Progenitor cell of endocrine pancreas (in vitro differentiated cells): Measurements from ENCODE around the gene PHF21A. TPM values are rescaled to one million over a fixed set of nuclear protein-coding genes. Genes with fewer than 3 reads are reported as not detected.
A peak's percentile ranks its signal among the peaks of the same experiment; 100 is the strongest.

Source experiments
- DNase-seq: peaks from one replicate; pipeline ENCODE4 v3.0.0; 2021; ENCODE audit warnings: low spot score; ENCODE audit not compliant: unreplicated experiment
- H3K27ac Mint-ChIP-seq: 2 replicates; pipeline ENCODE4 v1.8.0; 2021; ENCODE audit warnings: mild to moderate bottlenecking, moderate library complexity, mixed read lengths
- H3K27me3 Mint-ChIP-seq: 2 replicates; pipeline ENCODE4 v1.8.0; 2021; ENCODE audit warnings: mixed read lengths
- H3K36me3 Mint-ChIP-seq: 2 replicates; pipeline ENCODE4 v1.8.0; 2022; ENCODE audit warnings: mixed read lengths; ENCODE audit not compliant: insufficient read depth
- H3K4me1 Mint-ChIP-seq: 2 replicates; pipeline ENCODE4 v1.8.0; 2021; ENCODE audit warnings: low read depth, mixed read lengths
- H3K4me3 Mint-ChIP-seq: 2 replicates; pipeline ENCODE4 v1.8.0; 2021; ENCODE audit warnings: low read depth, mild to moderate bottlenecking, moderate library complexity, mixed read lengths
- H3K9me3 Mint-ChIP-seq: 2 replicates; pipeline ENCODE4 v1.8.0; 2021; ENCODE audit warnings: low read depth, mixed read lengths
- total RNA-seq: library from RNA; stranded (reverse); gene quantifications from 2 replicates; pipeline ENCODE4 v1.2.1, GENCODE V29; 2021
- TF ChIP-seq, protein P1 (sequence below): fragments of 200-600 bp; sonication (generic); IDR thresholded peaks from one replicate; pipeline ENCODE4 v1.5.0; 2021; ENCODE audit warnings: antibody characterized with exemption, mild to moderate bottlenecking; ENCODE audit not compliant: unreplicated experiment

Gene PHF21A
- total RNA-seq, 1 donor from 2014 or later = 70.1 TPM

DNA sequence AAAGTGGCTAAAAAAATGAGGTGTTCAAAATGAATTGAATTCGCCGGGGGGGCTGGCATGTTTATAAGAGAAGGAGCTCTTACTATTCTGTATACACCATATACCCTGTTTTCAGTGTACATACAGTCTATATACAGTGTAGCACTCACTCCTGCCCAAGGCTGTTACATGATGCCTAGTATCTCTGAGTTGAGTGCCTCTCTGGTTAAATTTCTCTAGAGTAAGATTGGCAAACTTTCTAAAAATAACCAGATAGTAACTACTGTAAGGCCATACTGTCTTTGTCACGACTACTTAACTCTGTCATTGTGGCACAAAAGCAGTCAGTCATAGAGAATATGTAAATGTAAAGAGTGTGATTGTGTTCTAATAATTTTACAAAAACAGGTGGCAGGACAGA lies 58.1 kb downstream of the PHF21A start:
- Mint-ChIP-seq H3K4me1 (no peaks in the 10 kb centered on the region), H3K27ac (no peak overlapping the region), H3K27me3 (no peaks in the 10 kb centered on the region), H3K36me3 (peaks cover 15% of the 10 kb centered on the region), H3K9me3 (peaks cover 9% of the 10 kb centered on the region), H3K4me3 (no peak overlapping the region)
- no peak for DNase-seq
- TF ChIP-seq, protein P1, sequence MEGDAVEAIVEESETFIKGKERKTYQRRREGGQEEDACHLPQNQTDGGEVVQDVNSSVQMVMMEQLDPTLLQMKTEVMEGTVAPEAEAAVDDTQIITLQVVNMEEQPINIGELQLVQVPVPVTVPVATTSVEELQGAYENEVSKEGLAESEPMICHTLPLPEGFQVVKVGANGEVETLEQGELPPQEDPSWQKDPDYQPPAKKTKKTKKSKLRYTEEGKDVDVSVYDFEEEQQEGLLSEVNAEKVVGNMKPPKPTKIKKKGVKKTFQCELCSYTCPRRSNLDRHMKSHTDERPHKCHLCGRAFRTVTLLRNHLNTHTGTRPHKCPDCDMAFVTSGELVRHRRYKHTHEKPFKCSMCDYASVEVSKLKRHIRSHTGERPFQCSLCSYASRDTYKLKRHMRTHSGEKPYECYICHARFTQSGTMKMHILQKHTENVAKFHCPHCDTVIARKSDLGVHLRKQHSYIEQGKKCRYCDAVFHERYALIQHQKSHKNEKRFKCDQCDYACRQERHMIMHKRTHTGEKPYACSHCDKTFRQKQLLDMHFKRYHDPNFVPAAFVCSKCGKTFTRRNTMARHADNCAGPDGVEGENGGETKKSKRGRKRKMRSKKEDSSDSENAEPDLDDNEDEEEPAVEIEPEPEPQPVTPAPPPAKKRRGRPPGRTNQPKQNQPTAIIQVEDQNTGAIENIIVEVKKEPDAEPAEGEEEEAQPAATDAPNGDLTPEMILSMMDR = no peak

DNA sequence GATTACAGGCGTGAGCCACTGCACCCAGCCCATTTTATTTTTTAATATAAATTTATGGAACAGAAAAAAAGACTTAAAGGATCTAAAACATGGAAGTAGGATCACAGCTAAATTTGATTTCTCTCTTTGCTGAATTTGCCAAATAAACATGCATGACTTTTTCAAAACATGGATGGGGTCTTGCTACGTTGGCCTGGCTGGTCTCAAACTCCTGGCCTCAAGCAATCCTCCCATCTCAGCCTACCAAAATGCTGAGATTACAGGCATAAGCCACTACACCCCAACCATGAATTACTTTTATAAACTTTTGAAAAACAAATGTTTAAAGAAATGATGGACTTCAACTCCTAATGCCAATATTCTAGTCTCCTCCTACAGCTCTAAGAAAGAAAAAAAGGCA lies 61.2 kb downstream of the PHF21A start:
- DNase-seq = no peak
- Mint-ChIP-seq H3K4me3 (no peak overlapping the region), H3K27ac (no peak overlapping the region), H3K9me3 (peaks cover 9% of the 10 kb centered on the region), H3K36me3 (peaks cover 15% of the 10 kb centered on the region), H3K27me3 (no peaks in the 10 kb centered on the region), H3K4me1 (peaks cover 10% of the 10 kb centered on the region)
- TF ChIP-seq, protein P1 = no peak

DNA sequence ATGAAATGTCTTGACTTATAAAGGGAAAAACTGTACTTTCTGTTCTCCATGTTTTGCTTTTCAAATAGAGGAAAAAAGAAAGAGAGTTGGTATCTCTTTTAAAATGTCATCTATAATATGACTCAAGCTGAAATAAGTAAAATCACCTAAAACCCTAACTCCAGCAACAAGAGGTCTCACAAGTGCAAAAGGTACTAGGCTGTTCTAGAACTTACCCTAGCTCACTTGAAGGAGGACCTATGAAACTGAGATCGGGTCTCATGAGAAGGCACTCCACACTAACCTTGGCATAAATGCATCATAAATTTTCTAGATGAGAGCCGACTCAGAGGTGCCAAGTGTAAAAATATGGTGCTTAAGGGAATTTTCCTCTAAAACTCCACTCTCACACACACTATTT lies 63.8 kb downstream of the PHF21A start:
- H3K9me3 Mint-ChIP-seq = peaks cover 9% of the 10 kb centered on the region
- DNase-seq = no peak
- no peaks in the 10 kb centered on the region for H3K27me3 Mint-ChIP-seq
- H3K36me3 Mint-ChIP-seq = peaks cover 15% of the 10 kb centered on the region
- TF ChIP-seq, protein P1 = no peak
- no peak overlapping the region for H3K27ac Mint-ChIP-seq
- peaks cover 10% of the 10 kb centered on the region for H3K4me1 Mint-ChIP-seq
- no peak overlapping the region for H3K4me3 Mint-ChIP-seq

DNA sequence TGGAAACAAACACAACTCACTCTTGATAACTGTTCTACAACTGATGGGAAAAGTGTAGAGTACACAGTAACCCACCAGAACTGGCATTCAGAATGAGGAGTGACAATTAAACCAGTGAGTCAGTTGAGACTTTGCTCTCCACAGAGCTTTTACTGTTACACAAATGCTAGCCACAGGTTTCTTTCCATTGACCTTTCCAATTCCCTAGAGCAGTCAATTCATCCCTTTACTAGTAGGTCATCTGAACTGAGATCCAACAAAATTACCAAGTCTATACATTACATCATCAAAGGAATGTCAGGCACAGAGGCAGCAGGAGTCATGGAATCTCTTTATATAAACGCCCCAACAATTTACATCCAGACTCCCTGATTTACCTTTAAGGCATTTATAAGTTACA lies 65.9 kb downstream of the PHF21A start:
- Mint-ChIP-seq H3K27ac (no peak overlapping the region), H3K4me3 (no peak overlapping the region), H3K36me3 (peaks cover 1% of the 10 kb centered on the region), H3K9me3 (no peaks in the 10 kb centered on the region), H3K27me3 (no peaks in the 10 kb centered on the region), H3K4me1 (peaks cover 18% of the 10 kb centered on the region)
- TF ChIP-seq, protein P1 = no peak
- DNase-seq = no peak

DNA sequence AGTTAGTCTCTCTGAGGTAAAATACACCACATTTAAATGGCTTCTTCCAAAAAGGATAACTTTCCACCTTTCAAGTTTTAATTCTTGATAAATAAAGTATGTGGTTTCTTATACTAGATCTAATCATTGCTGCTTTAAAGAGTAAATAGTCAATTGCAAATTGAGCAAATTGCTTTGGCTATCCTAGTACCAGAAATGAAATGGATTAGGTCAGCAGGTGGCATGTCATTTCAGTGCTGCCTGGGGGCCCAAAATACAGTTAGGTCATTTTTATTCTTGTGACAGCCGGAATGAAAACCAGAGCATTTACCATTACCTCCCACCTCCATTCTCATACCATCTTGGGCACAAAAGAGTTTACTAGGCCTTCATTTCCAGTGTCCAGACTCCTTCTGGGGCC lies 70.2 kb downstream of the PHF21A start:
- Mint-ChIP-seq H3K4me1 (peaks cover 28% of the 10 kb centered on the region), H3K36me3 (peaks cover 5% of the 10 kb centered on the region), H3K27ac (peak overlapping the region; percentile 63), H3K4me3 (no peak overlapping the region), H3K27me3 (no peaks in the 10 kb centered on the region), H3K9me3 (no peaks in the 10 kb centered on the region)
- DNase-seq = no peak
- TF ChIP-seq, protein P1 = no peak
